Spleen (tissue), 7 donors: ENCODE measurements around the gene SNRPA1.

Experiments used
- POLR2A ChIP-seq, 3 donors: fragments of 450-650 bp; IDR thresholded peaks; one replicate each; pipeline ENCODE4 v1.5.1; 2017; ENCODE audit warnings: antibody characterized with exemption in 3 of 3, mild to moderate bottlenecking in 1 of 3
- POLR2AphosphoS5 ChIP-seq, 3 donors: sonication (generic); formaldehyde crosslinking; IDR thresholded peaks; one replicate each; pipeline ENCODE4 v1.5.1; 2017; ENCODE audit warnings: antibody characterized with exemption in 3 of 3
- TF ChIP-seq, protein P1 (sequence below), 11 experiments: fragments of 200-600 bp in 7 of 11; fragments of 450-650 bp in 4 of 11; sonication (generic) in 4 of 11; IDR thresholded peaks in 8 of 11; conservative IDR thresholded peaks in 3 of 11; 1 replicate in 7 of 11; 2 replicates in 4 of 11; pipeline versions ENCODE4 v1.4.0 to v1.8.0; 2016 to 2021; ENCODE audit warnings: antibody characterized with exemption in 11 of 11, inconsistent platforms in 4 of 11, mild to moderate bottlenecking in 1 of 11
- donor health status: DM: no; HTN: no; CAD: no; lungs with moderate emphysema.
- donor health status: DM: no; HTN: no; CAD: no.
- donor health status: DM: no; HTN: no; CAD: no.

DNA sequence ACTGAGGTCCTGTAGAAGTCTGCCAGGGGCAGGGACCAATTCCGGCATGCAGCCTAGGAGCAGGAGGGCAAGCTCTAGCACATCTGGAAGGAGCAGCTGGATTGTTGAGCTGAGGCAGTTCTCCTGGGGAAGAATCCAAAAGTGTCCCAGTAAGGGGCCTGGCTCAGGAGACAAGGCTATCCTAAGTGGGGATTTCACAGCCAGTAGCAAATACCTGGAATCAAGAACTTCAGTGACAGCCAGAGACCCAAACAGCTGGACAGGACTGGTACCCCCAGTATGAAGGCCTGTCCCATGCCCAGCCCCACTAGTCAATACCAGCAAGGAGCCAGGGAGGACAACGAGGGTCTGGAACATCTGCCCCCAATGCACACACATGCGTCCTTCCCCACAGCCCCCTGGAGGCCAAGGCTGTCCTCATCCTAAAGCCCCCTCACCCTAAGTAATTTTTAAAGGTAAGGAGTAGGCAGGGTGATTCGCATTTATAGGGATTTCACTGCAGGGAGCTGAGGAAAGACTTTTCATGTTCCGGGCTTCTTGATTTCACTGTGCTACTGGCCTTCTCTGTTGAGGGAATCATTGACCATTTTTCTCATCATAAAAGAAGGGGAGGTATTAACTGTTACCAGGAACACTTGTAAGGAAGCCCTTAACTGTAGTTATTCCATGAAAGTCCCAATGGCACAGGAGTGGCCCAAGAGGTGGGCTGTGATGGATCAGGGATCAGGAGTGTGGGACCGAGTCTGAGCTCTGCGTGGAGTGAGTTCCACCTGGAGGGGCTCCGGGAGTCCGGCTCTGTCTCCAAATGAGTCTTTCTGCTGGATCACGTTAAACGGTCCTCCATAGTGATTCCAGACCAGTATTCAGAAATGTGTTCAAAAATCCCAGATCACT is 40.6 kb downstream of the SNRPA1 start:
- TF ChIP-seq POLR2A (IDR thresholded peaks at IDR 0.05) (no peak), POLR2AphosphoS5 (IDR thresholded peaks at IDR 0.05) (no peak)
- TF ChIP-seq, protein P1, sequence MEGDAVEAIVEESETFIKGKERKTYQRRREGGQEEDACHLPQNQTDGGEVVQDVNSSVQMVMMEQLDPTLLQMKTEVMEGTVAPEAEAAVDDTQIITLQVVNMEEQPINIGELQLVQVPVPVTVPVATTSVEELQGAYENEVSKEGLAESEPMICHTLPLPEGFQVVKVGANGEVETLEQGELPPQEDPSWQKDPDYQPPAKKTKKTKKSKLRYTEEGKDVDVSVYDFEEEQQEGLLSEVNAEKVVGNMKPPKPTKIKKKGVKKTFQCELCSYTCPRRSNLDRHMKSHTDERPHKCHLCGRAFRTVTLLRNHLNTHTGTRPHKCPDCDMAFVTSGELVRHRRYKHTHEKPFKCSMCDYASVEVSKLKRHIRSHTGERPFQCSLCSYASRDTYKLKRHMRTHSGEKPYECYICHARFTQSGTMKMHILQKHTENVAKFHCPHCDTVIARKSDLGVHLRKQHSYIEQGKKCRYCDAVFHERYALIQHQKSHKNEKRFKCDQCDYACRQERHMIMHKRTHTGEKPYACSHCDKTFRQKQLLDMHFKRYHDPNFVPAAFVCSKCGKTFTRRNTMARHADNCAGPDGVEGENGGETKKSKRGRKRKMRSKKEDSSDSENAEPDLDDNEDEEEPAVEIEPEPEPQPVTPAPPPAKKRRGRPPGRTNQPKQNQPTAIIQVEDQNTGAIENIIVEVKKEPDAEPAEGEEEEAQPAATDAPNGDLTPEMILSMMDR (IDR thresholded peaks at IDR 0.05 in 8 of 11, conservative IDR thresholded peaks at IDR 0.05 in 3 of 11) = no peak
